Fibroblast of mammary gland (primary cell): Measurements from ENCODE around the gene PBRM1.

Source experiments
- DNase-seq: peaks from one replicate; pipeline ENCODE4 v3.0.0-alpha.2; 2010; ENCODE audit warnings: low read depth
- H3K4me3 ChIP-seq: 2 replicates; pipeline ENCODE4 v1.5.1; 2011; ENCODE audit warnings: low read depth, mild to moderate bottlenecking, low read length, moderate library complexity; ENCODE audit not compliant: control insufficient read depth
- TF ChIP-seq, protein P1 (sequence below): conservative IDR thresholded peaks from 2 replicates; pipeline ENCODE4 v1.5.1; 2011; ENCODE audit warnings: low read depth, low read length, inconsistent platforms; ENCODE audit not compliant: control insufficient read depth, insufficient read depth

The PBRM1 gene

DNA sequence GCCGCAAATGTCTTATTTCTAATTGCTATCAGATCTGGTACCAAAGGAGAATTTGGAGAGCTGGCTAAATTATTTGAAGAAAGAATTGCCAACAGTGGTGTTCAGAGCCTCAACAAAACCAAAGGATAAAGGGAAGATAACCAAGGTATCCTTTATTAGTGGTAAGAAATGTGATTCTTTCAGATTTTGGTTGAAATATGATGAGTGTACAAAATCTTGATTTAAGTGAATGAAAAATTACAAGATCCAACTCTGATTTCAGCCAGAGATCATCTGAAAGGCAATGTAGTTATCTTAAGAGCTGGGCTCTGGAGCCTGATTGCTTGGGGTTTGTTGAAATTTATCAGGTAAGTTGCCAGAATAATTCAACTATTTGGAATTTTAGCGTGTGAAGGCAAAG lies 4.8 kb upstream of the PBRM1 start:
- H3K4me3 ChIP-seq: no peak overlapping the region
- TF ChIP-seq, protein P1, sequence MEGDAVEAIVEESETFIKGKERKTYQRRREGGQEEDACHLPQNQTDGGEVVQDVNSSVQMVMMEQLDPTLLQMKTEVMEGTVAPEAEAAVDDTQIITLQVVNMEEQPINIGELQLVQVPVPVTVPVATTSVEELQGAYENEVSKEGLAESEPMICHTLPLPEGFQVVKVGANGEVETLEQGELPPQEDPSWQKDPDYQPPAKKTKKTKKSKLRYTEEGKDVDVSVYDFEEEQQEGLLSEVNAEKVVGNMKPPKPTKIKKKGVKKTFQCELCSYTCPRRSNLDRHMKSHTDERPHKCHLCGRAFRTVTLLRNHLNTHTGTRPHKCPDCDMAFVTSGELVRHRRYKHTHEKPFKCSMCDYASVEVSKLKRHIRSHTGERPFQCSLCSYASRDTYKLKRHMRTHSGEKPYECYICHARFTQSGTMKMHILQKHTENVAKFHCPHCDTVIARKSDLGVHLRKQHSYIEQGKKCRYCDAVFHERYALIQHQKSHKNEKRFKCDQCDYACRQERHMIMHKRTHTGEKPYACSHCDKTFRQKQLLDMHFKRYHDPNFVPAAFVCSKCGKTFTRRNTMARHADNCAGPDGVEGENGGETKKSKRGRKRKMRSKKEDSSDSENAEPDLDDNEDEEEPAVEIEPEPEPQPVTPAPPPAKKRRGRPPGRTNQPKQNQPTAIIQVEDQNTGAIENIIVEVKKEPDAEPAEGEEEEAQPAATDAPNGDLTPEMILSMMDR: no peak
- no peak for DNase-seq

DNA sequence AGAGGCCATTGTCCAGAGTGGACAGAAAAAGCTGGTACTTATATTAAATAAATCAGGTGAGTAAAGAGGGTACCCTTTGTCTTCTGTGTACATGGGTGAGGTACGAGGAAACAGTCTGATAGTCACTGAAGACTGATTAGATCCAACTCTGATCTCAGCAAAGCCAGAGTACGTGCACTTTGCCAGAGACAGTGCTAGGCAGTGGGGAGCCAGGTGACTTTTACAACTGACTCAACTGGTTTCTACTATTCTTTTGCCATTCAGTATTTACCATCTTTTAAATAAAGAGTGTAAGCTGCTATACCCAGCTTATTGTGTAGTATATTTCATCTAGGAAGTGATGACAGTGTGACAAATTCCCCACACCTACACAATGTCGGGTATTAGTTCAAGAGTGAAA lies 3.4 kb upstream of the PBRM1 start:
- H3K4me3 ChIP-seq: no peak overlapping the region
- DNase-seq: no peak

DNA sequence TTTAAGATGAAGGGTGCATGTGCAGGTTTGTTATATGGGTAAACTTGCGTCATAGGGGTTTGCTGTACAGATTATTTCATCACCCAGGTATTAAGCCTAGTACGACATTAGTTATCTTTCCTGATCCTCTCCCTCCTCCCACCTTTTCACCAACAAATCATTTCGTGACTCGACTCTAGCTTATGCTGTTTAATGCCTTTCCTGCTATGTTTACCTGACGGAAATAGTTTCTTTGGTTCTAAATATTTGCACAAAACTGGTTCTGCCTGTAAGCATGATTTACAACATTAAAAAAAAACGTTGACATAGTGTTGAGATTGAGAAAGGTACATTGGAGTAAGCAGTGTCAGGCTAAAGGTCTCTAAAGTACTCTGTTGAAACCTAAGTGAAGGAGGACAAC lies 2.6 kb upstream of the PBRM1 start:
- TF ChIP-seq, protein P1: no peak
- no peak for DNase-seq
- no peak overlapping the region for H3K4me3 ChIP-seq

More for the DNA sequence above, 3.4 kb upstream of the PBRM1 start:
- TF ChIP-seq, protein P1: no peak

DNA sequence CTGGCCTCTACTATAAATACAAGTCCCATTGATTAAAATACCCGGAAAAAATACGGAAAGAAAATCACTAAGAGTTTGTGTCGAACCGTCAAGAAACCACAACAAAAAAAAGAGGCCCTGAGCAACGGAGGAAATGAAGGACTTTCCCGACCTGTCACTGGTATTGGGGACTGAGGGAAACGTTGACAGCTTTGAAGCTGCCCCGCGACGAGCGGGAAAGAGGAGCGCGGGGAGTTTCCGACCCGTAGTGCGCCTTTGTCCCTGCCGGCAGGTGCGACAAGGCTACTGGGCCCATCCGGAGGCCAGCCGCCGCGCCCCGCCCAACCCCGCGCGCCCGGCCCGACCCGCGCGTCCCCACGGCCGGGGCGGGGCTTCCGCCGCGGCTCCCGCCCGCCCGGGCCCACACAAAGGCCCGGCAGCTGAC lies 416 bp downstream of the PBRM1 start:
- TF ChIP-seq, protein P1: no peak
- no peak for DNase-seq
- peak overlapping the region; percentile 85 for H3K4me3 ChIP-seq

DNA sequence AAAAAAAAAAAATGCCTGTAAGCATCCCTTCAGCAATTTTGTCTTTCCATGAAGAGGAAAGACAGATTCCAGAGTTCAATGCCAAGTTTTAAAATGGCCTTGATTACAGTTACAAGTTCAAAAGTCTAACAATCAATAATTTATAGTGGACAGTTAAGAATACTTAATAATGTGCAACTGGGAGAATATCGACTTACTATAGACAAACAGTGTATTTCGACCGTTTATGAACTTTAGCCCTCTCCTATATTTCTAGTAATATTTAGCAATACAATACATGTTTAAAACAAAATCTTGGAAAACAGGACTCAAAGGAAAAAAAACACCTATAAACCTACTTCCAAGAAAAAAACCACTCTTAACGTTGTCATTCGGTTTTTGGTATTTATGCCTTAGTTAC lies 1.5 kb downstream of the PBRM1 start:
- no peak overlapping the region for H3K4me3 ChIP-seq
- TF ChIP-seq, protein P1: no peak
- no peak for DNase-seq

DNA sequence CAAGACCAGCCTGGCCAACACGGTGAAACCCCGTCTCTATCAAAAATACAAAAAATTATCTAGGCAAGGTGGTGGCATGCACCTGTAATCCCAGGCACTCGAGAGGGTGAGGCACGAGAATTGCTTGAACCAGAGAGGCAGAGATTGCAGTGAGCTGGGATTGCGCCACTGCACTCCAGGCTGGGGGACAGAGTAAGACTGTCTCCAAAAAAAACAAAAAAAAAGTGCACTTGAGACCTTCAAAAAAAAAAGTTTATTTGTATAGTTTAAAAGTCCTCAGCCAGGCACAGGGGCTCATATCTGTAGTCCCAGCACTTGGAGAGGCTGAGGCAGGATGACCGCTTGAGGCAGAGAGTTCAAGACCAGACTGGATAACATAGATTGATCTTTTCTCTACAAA lies 2.1 kb downstream of the PBRM1 start:
- TF ChIP-seq, protein P1: no peak
- no peak overlapping the region for H3K4me3 ChIP-seq
- peak; percentile 46 for DNase-seq

DNA sequence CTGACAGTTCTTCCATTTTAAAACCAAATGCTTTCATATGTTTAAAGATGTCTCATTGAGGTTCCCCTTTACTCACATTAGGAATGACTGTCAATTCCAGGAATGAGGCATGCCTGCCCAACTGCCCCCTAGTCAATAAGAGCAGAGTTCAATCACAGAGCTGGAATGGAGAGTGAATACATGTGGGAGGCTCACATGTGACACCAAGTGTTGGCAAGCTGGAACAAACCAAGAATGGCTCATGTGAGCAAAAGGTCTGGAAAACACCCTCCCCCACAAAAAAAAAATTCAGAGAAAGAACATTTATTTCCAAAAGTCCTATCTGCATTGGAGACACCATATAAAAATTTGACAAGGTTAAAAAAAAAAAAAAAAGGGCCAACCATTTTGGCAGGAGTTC lies 3.7 kb downstream of the PBRM1 start:
- DNase-seq: peak; percentile 96
- TF ChIP-seq, protein P1: no peak
- H3K4me3 ChIP-seq: no peak overlapping the region
